ENCODE data around the gene CPED1.

Gene CPED1

GRCh38 chr7:120993553-120994191, 5.2 kb downstream of the CPED1 start:
- Histone ChIP-seq H3K9me2 (replicated peaks; ENCODE audit: insufficient read depth, low read length) (no peaks in the 10 kb centered on the region), H3K9ac (ENCODE audit: low read length) (no peak overlapping the region), H3K4me2 (ENCODE audit: low read depth, low read length) (no peak overlapping the region), H3K27me3 (replicated peaks; ENCODE audit: insufficient read depth, low read length) (no peaks in the 10 kb centered on the region), H3K36me3 (replicated peaks; ENCODE audit: insufficient read depth, low read length) (no peaks in the 10 kb centered on the region), H3K79me2 (ENCODE audit: low read length) (no peaks in the 10 kb centered on the region), H3K4me3 (ENCODE audit: low read length) (no peak overlapping the region), H4K20me1 (ENCODE audit: insufficient read depth, low read length) (no peaks in the 10 kb centered on the region), H3K9me3 (replicated peaks; ENCODE audit: insufficient read depth, low read length) (no peaks in the 10 kb centered on the region), H3K27ac (ENCODE audit: low read length) (no peak overlapping the region), H3F3A (ENCODE audit: insufficient read depth, low read length) (peaks cover 47% of the 10 kb centered on the region), H3K4me1 (ENCODE audit: low read length) (peaks cover 57% of the 10 kb centered on the region), H2AFZ (ENCODE audit: low read length) (no peak overlapping the region)
- DNase-seq: no peak
- TF ChIP-seq EZH2phosphoT487 (IDR thresholded peaks at IDR 0.05; ENCODE audit: low read length) (no peak), CTCF (IDR thresholded peaks at IDR 0.05; ENCODE audit: low read length) (no peak)

DNA sequence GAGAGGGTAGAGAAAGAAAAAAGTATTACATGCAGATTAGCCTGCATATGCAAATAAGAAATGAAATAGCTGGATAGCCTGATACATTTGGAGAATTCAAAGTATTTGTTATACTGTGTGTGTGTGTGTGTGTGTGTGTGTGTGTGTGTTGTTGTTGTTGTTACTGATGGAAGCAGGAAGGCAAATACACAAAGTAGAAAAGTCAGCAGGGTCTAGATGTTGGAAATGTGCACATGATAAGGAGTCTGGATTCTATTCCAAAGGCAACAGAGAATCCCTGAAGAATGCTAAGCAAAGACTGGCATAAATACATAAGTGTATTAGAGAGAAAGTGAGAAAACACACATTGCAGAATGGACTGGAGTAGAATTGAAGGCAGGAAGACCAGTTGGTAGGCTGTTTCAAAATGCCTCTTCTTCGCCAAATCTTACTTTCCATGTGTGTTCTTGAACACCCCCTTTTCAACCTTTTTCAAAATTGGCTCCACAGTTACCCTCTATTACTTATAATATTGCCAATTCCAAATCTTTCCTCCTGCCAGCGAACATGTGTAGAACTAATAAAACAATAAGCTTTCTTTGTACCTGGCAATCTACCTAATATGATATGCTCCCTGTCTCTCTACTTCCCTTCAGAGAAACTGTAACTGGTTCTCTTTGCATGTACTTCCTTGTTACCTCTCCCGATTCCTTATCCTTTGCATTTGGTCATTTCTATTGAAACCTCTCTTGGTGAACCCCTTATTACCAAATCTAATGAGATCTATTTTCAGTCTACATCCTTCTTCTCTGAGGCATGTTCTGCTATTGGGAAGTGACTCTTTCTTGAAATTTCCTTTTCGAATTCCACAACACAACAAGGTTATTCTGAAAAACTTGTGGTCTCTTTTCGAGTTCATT, 6.2 kb downstream of the CPED1 start:
- Histone ChIP-seq H4K20me1 (ENCODE audit: insufficient read depth, low read length) (no peaks in the 10 kb centered on the region), H3F3A (ENCODE audit: insufficient read depth, low read length) (peaks cover 36% of the 10 kb centered on the region), H3K4me2 (ENCODE audit: low read depth, low read length) (no peak overlapping the region), H3K36me3 (replicated peaks; ENCODE audit: insufficient read depth, low read length) (no peaks in the 10 kb centered on the region), H3K27me3 (replicated peaks; ENCODE audit: insufficient read depth, low read length) (no peaks in the 10 kb centered on the region), H3K27ac (ENCODE audit: low read length) (no peak overlapping the region), H3K79me2 (ENCODE audit: low read length) (no peaks in the 10 kb centered on the region), H3K9me2 (replicated peaks; ENCODE audit: insufficient read depth, low read length) (no peaks in the 10 kb centered on the region), H3K9me3 (replicated peaks; ENCODE audit: insufficient read depth, low read length) (no peaks in the 10 kb centered on the region), H3K4me1 (ENCODE audit: low read length) (peaks cover 64% of the 10 kb centered on the region), H3K4me3 (ENCODE audit: low read length) (no peak overlapping the region), H3K9ac (ENCODE audit: low read length) (no peak overlapping the region), H2AFZ (ENCODE audit: low read length) (no peak overlapping the region)
- TF ChIP-seq EZH2phosphoT487 (IDR thresholded peaks at IDR 0.05; ENCODE audit: low read length) (no peak), CTCF (IDR thresholded peaks at IDR 0.05; ENCODE audit: low read length) (no peak), EZH2 (optimal IDR thresholded peaks at IDR 0.05; ENCODE audit: low read depth, low read length) (no peak)
- no peak for DNase-seq

GRCh38 chr7:120995654-120996053, 7.1 kb downstream of the CPED1 start:
- no peak overlapping the region for H3K4me2 ChIP-seq (ENCODE audit: low read depth, low read length)
- no peaks in the 10 kb centered on the region for H3K79me2 ChIP-seq (ENCODE audit: low read length)
- peaks cover 28% of the 10 kb centered on the region for H3F3A ChIP-seq (ENCODE audit: insufficient read depth, low read length)
- no peak for DNase-seq
- H3K9me3 ChIP-seq (replicated peaks; ENCODE audit: insufficient read depth, low read length): no peaks in the 10 kb centered on the region
- H3K36me3 ChIP-seq (replicated peaks; ENCODE audit: insufficient read depth, low read length): no peaks in the 10 kb centered on the region
- H3K9me2 ChIP-seq (replicated peaks; ENCODE audit: insufficient read depth, low read length): no peaks in the 10 kb centered on the region
- no peaks in the 10 kb centered on the region for H3K27me3 ChIP-seq (replicated peaks; ENCODE audit: insufficient read depth, low read length)
- H4K20me1 ChIP-seq (ENCODE audit: insufficient read depth, low read length): no peaks in the 10 kb centered on the region
- H3K4me3 ChIP-seq (ENCODE audit: low read length): no peak overlapping the region
- peaks cover 63% of the 10 kb centered on the region for H3K4me1 ChIP-seq (ENCODE audit: low read length)
- no peak overlapping the region for H2AFZ ChIP-seq (ENCODE audit: low read length)
- H3K9ac ChIP-seq (ENCODE audit: low read length): no peak overlapping the region
- TF ChIP-seq EZH2 (optimal IDR thresholded peaks at IDR 0.05; ENCODE audit: low read depth, low read length): no peak
- no peak for TF ChIP-seq CTCF (IDR thresholded peaks at IDR 0.05; ENCODE audit: low read length)
- TF ChIP-seq EZH2phosphoT487 (IDR thresholded peaks at IDR 0.05; ENCODE audit: low read length): no peak
- H3K27ac ChIP-seq (ENCODE audit: low read length): no peak overlapping the region
